MG63 (cell line): ENCODE measurements around the gene NOX4. TPM values are rescaled to one million over a fixed set of nuclear protein-coding genes. Genes with fewer than 3 reads are reported as not detected.
"Not testable (repeated sequence)": the region's sequence is repeated elsewhere in the genome, so short reads cannot be mapped to it uniquely, and the experiment has no call there.

Source experiments
- DNase-seq: peaks from one replicate; pipeline ENCODE4 v3.0.0-alpha.2; 2020
- H3K27me3 ChIP-seq: fragments of 250-450 bp; sonication (Bioruptor Pico); 2 replicates; pipeline ENCODE4 v1.5.1; 2020; ENCODE audit warnings: mild to moderate bottlenecking, moderate library complexity
- H3K36me3 ChIP-seq: fragments of 250-450 bp; sonication (Bioruptor Pico); 2 replicates; pipeline ENCODE4 v1.5.1; 2020; ENCODE audit warnings: mild to moderate bottlenecking, moderate library complexity
- H3K4me3 ChIP-seq: fragments of 250-450 bp; sonication (Bioruptor Pico); 2 replicates; pipeline ENCODE4 v1.5.1; 2020; ENCODE audit warnings: mild to moderate bottlenecking, moderate library complexity
- H3K9me3 ChIP-seq: fragments of 250-450 bp; sonication (Bioruptor Pico); 2 replicates; pipeline ENCODE4 v1.5.1; 2020; ENCODE audit warnings: mild to moderate bottlenecking, moderate library complexity
- total RNA-seq: library from RNA; depleted of rRNA; stranded (reverse); fragments of >200 nt; shearing (Covaris generic); gene quantifications from 2 replicates; pipeline ENCODE4 v1.2.3, GENCODE V29; 2014; ENCODE audit warnings: low replicate concordance

Gene NOX4
- total RNA-seq, 1 experiment from 2014 or later: not detected

DNA sequence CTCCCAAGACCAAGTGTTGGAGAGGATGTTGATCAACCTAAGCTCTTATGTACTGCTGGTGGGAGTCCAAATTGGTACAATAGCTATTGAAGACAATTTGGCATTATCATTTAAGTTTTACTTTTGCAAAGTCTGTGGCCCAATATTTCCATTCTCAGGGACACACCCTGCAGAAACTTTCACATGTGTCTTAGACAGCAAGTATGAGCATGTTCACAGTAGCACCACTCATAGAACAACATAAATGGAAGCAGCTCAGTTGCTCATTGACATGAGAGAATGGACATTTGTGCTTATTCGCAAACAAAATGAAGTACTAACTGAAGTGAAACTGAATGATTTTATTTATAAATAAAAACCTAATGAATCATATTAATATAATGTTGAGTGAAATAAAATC is 135.5 kb downstream of the NOX4 start:
- no peak overlapping the region for H3K4me3 ChIP-seq
- no peaks in the 10 kb centered on the region for H3K9me3 ChIP-seq
- DNase-seq: no peak
- H3K27me3 ChIP-seq: no peaks in the 10 kb centered on the region
- no peaks in the 10 kb centered on the region for H3K36me3 ChIP-seq

- H3K9me3 ChIP-seq, DNase-seq, H3K4me3 ChIP-seq, H3K36me3 ChIP-seq, H3K27me3 ChIP-seq: not testable (repeated sequence)
Observed at GRCh38 chr11:89354513-89354912, 136.7 kb downstream of the NOX4 start.

GRCh38 chr11:89347071-89347470 is 144.1 kb downstream of the NOX4 start:
- Histone ChIP-seq H3K27me3 (no peaks in the 10 kb centered on the region), H3K9me3 (no peaks in the 10 kb centered on the region), H3K36me3 (no peaks in the 10 kb centered on the region), H3K4me3 (no peak overlapping the region)
- no peak for DNase-seq

DNA sequence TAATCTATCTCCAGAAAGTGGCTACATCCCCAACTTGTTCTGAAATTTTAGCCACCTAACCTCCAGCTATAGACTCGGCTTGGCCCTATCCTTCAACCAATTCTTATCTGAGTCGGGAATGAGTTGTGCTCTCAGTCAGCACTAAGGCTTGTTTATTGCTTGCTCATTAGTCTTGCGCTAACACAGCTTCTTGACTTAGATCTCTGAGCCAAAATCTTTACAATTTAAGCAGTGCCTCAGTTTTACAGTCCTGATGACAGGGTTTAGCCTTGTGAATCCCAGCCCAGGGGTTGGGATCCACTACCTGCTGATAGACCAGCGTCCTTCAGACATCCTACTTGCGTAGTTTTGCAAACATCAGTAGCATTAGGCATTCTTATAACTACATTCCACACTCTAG is 144.6 kb downstream of the NOX4 start:
- no peak overlapping the region for H3K4me3 ChIP-seq
- H3K9me3 ChIP-seq: no peaks in the 10 kb centered on the region
- DNase-seq: no peak
- no peaks in the 10 kb centered on the region for H3K36me3 ChIP-seq
- H3K27me3 ChIP-seq: no peaks in the 10 kb centered on the region

DNA sequence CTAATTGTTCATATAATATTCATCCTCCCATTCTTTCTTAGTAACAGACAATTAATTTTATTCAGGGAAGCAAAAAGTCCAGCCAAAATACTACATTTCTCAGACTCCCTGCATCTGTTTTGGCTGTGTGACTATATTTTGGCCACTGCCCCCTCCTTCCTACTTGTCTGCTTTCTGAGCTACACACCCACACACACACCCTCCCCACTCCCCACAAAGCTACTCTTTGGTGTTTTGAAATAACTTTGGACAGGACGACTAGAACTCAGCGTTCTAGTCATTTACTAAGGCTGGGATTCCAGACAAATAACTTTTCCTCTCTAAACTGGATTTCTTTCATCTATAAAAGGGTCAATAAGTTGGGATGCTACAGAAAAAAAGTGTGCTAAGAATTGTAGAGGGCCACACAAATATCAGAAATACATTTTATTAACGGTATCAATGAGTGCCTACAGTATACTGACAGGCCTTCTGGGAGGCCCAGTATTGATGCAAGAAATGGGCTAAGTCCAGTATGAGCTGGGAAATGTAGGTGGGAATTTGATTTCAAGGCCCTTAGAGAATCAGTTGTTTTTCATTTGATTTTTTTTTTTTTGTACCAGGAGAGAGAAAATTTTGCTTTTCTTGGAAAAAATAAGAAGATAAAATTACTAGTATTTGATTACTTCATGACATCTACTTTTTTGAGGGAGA is 148.1 kb downstream of the NOX4 start:
- DNase-seq, H3K4me3 ChIP-seq, H3K27me3 ChIP-seq, H3K36me3 ChIP-seq, H3K9me3 ChIP-seq: not testable (repeated sequence)

DNA sequence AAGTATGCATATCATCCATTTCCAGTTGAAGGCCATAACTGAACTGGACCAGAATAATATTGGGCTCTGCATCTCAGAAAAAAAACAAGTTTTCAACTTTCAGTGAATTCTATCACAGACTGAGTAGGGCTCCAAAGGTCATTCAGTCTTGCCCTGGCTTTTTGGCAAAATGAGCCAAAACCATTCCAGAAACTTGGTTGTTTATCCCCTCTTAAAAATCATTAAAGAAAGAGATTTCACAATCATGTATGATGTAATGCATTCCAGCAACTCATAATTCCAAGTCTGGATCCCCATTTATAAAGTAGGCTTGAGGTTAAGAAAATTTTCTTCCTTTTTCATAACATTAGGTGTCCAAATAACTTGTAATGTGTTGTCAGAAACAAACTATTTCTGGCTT is 150.7 kb downstream of the NOX4 start:
- H3K27me3 ChIP-seq, H3K36me3 ChIP-seq, H3K4me3 ChIP-seq, H3K9me3 ChIP-seq: not testable (repeated sequence)
- peak; percentile 4 for DNase-seq

DNA sequence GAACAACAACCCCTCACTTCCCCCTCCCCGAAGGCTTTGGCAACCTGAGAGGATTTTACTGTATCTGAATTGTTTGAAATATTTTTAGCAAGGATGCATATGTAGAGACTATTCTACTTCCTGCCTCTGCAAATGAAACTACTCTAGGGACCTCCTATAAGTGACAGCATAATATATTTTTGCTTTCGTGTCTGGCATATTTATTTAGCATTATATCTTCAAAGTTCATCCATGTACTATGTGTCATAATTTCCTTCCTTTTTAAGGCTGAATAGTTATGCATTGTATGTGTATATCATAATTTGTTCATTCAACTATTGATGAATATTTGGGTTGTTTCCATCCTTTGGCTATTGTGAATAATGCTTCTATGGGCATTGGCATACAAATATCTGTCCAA is 153.1 kb downstream of the NOX4 start:
- H3K4me3 ChIP-seq, DNase-seq, H3K27me3 ChIP-seq, H3K36me3 ChIP-seq, H3K9me3 ChIP-seq: not testable (repeated sequence)

DNA sequence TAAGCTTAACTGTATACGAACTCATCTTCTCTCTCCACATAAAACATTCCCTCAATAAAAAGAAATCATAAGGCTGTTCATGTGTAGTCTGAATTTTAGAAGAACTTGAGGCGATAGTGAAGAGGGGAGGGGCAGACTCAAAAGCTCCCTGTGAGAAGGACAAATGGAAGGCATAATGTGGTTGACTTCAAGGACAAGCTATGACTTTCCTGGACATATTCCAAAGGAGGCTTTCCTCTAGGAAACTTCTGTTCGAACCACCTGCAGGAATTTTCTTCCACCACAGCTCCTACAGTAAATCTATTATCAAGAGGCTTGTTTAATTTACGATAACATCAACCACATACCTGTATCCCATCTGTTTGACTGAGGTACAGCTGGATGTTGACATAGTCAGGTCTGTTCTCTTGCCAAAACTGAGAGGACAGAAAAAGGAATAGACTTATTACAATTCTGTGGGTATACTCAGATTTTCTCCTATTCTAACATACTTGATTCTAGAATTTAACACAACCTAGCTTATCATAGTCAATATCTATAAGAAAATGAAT is 154.0 kb downstream of the NOX4 start:
- not testable (repeated sequence) for DNase-seq, H3K36me3 ChIP-seq, H3K4me3 ChIP-seq, H3K27me3 ChIP-seq, H3K9me3 ChIP-seq

GRCh38 chr11:89333704-89334103 is 157.5 kb downstream of the NOX4 start:
- not testable (repeated sequence) for DNase-seq

GRCh38 chr11:89331940-89332339 is 159.2 kb downstream of the NOX4 start:
- H3K27me3 ChIP-seq, H3K4me3 ChIP-seq, H3K9me3 ChIP-seq, H3K36me3 ChIP-seq, DNase-seq: not testable (repeated sequence)

More at GRCh38 chr11:89333704-89334103, 157.5 kb downstream of the NOX4 start:
- H3K36me3 ChIP-seq, H3K9me3 ChIP-seq, H3K27me3 ChIP-seq, H3K4me3 ChIP-seq: not testable (repeated sequence)

DNA sequence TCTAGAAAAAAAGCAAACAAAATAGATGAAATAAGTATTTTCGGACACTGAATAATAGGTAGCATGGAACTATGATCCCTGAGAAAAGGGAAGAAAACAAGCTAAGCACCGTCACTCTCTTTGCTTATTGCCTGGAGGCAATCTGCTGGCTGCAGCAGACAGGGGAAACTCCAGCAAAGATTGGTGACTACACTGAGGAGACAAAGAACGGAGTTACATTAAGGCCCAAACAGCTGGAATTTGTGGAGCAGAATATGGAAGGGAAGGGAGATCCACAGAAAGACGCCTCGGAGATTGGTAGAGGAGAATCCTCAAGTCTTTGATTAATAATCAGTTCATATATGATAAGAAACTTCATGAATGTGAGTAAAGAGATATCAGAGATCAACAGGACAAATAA is 163.3 kb downstream of the NOX4 start:
- Histone ChIP-seq H3K4me3 (no peak overlapping the region), H3K36me3 (no peaks in the 10 kb centered on the region), H3K9me3 (no peaks in the 10 kb centered on the region), H3K27me3 (no peaks in the 10 kb centered on the region)
- no peak for DNase-seq

DNA sequence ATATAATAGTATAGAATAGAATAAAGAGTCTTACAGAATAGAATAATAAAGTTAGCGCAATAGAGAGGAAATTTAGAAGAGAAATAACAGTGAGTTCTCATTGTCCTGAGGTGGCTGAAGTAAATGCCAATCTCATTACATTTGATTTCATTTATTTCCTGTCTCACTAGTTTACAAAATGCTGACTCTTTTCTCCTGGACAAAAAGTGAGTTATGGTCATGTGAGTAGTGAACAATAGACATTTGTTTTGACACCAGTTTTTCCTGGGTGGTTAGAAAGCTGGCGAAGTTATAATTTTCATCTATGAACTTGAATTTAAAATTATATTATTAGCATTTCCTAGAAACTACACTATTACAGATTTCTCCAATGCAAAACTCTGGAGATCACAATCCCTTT is 169.8 kb downstream of the NOX4 start:
- Histone ChIP-seq H3K4me3 (no peak overlapping the region), H3K27me3 (no peaks in the 10 kb centered on the region), H3K9me3 (no peaks in the 10 kb centered on the region), H3K36me3 (no peaks in the 10 kb centered on the region)
- DNase-seq: no peak

DNA sequence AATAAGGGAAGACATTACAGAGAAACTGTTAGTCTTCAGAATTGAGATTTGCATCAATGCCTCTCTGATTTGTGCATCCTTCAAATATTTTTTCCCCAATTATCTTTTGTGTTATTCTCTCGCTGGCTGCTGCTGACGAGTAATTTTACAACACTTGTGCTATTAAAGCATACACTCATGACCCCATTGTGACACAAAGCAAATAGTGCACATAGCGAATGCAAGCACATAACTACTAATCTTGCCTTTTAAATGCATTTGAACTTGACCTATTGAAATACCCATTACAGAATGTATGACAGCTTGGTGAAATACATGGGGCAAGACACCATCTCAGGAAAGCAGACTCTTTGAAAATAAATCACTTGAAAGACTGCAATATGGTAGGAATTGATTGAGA is 180.6 kb downstream of the NOX4 start:
- H3K27me3 ChIP-seq, H3K36me3 ChIP-seq: not testable (repeated sequence)

GRCh38 chr11:89309321-89309985 is 181.7 kb downstream of the NOX4 start:
- H3K9me3 ChIP-seq, H3K36me3 ChIP-seq, H3K4me3 ChIP-seq, H3K27me3 ChIP-seq, DNase-seq: not testable (repeated sequence)

More for the DNA sequence above, 180.6 kb downstream of the NOX4 start:
- not testable (repeated sequence) for H3K9me3 ChIP-seq, DNase-seq, H3K4me3 ChIP-seq

- not testable (repeated sequence) for H3K27me3 ChIP-seq, DNase-seq, H3K4me3 ChIP-seq, H3K9me3 ChIP-seq, H3K36me3 ChIP-seq
Observed at GRCh38 chr11:89308272-89308671, 182.9 kb downstream of the NOX4 start.

- DNase-seq, H3K27me3 ChIP-seq, H3K9me3 ChIP-seq, H3K4me3 ChIP-seq, H3K36me3 ChIP-seq: not testable (repeated sequence)
Observed at GRCh38 chr11:89303029-89303428, 188.1 kb downstream of the NOX4 start.

- H3K36me3 ChIP-seq, H3K9me3 ChIP-seq, H3K27me3 ChIP-seq, DNase-seq, H3K4me3 ChIP-seq: not testable (repeated sequence)
Observed at GRCh38 chr11:89295023-89295422, 196.2 kb downstream of the NOX4 start.
